ENCODE results near the gene CDCA8.
A peak's percentile ranks its signal among the peaks of the same experiment; 100 is the strongest.
"Not testable (repeated sequence)": the region's sequence is repeated elsewhere in the genome, so short reads cannot be mapped to it uniquely, and the experiment has no call there.

The CDCA8 gene

GRCh38 chr1:37670133-37670532, 22.2 kb upstream of the CDCA8 start:
- in situ Hi-C loops (cut with HindIII; ENCODE audit: low pct_ligation_motif_present, low pct_unique_long_range_greater_than_20kb, low sequenced_read_pairs) = no loop called here
- no peak for DNase-seq

DNA sequence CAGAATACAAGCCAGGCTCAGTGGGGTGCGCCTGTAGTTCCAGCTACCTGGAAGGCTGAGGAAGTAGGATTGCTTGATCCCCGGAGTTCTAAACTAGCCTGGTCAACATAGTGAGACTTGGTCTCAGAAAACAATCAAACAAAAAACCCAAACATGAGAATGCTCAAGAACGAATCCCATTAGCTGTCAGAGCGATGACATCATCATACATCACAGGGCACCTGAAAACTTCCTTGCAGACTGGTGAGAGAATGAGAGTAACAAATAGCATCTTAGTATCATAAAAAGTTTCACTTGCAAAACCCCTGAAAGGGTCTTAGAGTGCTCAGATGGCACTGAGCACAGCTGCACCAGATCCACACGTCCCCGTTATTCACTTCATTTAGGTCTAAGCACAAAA, 21.1 kb upstream of the CDCA8 start:
- DNase-seq = no peak
- in situ Hi-C loops (cut with HindIII; ENCODE audit: low pct_ligation_motif_present, low pct_unique_long_range_greater_than_20kb, low sequenced_read_pairs) = no loop called here

DNA sequence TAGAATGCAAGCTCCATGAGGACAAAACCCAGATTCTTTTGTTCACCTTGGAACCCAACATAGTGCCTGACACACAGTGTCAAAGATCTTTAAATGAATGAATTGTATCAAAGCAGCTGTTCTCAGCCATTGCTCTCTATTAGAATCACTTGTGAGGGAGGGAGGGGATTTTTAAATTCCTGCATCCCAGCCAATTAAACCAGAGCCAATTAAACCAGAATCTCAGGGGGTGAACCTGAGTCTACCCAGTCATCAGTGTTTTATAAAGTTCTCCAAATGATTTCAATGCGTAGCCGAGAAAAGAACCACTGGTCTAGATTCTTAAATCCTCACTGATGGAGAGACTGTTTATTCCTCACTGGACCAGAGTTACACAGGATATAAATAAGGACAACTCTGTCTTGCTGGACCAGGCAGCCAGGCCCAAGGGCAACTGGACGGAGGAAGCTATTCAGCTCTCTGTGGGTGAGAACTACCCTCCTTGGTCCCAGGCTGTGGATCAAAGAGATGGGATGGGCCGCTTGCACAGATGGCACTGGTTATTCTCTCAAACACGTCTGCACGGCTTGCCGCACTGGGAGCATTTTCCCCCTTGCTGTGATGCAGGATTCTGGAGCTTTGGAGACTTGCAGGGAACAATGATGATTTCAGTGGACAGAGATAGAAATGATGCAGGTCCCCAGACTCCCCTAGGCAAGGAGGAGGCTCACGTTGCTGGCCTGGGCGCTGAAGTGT, 20.0 kb upstream of the CDCA8 start:
- DNase-seq = no peak
- in situ Hi-C loops (cut with HindIII; ENCODE audit: low pct_ligation_motif_present, low pct_unique_long_range_greater_than_20kb, low sequenced_read_pairs) = no loop called here

GRCh38 chr1:37673920-37674319, 18.4 kb upstream of the CDCA8 start:
- in situ Hi-C loops (cut with HindIII; ENCODE audit: low pct_ligation_motif_present, low pct_unique_long_range_greater_than_20kb, low sequenced_read_pairs) = no loop called here
- no peak for DNase-seq

- DNase-seq = no peak
- in situ Hi-C loops (cut with HindIII; ENCODE audit: low pct_ligation_motif_present, low pct_unique_long_range_greater_than_20kb, low sequenced_read_pairs) = no loop called here
These were observed 15.8 kb upstream of the CDCA8 start for GRCh38 chr1:37676281-37677142.

DNA sequence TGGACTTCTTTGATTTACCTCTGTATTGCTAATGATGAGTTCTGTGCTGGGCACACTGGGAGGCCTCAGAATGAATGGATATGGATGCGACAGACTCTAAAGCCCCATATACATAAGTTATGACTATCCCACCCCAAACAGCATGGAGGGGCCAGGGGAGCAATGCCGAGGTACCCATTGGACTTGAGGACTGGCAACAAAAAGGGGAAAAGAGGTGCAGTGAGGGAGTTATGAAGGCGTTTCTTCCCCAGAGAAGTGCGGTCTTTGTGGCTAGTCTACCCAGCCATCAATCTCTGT, 15.2 kb upstream of the CDCA8 start:
- no peak for DNase-seq
- in situ Hi-C loops (cut with HindIII; ENCODE audit: low pct_ligation_motif_present, low pct_unique_long_range_greater_than_20kb, low sequenced_read_pairs) = no loop called here

DNA sequence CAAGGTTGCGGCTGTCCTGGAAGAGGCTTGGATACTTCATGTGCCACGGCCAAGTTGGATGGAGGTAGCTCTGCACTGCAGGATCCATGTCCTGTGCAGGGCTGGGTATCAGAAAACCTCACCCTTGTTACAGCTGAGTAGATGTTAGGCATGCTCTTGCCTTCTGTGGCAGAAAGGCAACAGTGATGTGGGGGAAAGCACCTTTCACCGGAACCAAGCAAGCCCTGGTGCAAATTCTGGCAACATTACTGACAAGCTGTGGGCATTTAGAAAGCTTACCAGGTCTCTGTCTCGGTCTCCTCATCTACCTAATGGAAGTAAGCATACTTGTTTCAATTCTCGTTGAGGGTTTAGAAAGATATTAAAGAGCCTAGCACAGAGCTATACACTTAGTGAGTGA, 14.5 kb upstream of the CDCA8 start:
- in situ Hi-C loops (cut with HindIII; ENCODE audit: low pct_ligation_motif_present, low pct_unique_long_range_greater_than_20kb, low sequenced_read_pairs) = no loop called here
- DNase-seq = no peak

DNA sequence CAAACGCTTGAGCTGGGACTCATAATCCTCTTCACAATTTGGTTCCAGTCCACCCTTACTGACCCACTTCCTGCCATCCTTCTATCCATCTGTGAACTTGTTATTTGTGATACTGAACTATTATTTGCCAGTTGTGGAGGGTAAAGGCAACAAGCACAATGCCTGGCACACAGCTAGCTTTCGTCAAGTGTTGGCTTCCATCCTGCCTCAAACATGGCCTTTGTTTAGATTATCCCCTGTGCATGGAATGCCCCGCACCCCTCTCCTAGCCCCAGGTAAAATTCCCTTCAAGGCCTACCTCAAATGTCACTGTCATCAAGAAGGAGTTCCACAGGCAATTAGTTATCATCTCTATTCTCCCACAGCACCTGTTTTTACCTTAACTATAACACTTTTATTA, 11.4 kb upstream of the CDCA8 start:
- in situ Hi-C loops (cut with HindIII; ENCODE audit: low pct_ligation_motif_present, low pct_unique_long_range_greater_than_20kb, low sequenced_read_pairs) = no loop called here
- DNase-seq = no peak

GRCh38 chr1:37682334-37682987, 9.9 kb upstream of the CDCA8 start:
- in situ Hi-C loops (cut with HindIII; ENCODE audit: low pct_ligation_motif_present, low pct_unique_long_range_greater_than_20kb, low sequenced_read_pairs) = no loop called here
- peak; percentile 56 for DNase-seq

DNA sequence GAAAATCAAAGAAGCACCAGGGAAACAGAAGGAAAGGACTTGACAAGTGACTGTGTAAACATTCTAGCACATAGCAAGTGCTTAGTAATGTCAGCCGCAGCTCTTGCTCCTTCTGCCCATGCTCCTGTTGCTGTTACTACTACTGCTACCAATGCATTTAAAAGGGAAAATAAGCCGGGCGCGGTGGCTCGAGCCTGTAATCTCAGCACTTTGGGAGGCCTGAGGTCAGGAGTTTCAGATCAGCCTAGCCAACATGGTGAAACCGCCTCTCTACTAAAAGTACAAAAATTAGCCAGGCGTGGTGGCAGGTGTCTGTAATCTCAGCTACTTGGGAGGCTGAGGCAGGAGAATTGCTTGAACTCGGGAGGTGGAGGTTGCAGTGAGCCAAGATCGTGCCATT, 8.1 kb upstream of the CDCA8 start:
- not testable (repeated sequence) for DNase-seq

GRCh38 chr1:37685722-37686121, 6.6 kb upstream of the CDCA8 start:
- no peak for DNase-seq
- in situ Hi-C loops (cut with HindIII; ENCODE audit: low pct_ligation_motif_present, low pct_unique_long_range_greater_than_20kb, low sequenced_read_pairs) = no loop called here

More for the DNA sequence above, 8.1 kb upstream of the CDCA8 start:
- in situ Hi-C loops (cut with HindIII; ENCODE audit: low pct_ligation_motif_present, low pct_unique_long_range_greater_than_20kb, low sequenced_read_pairs) = not testable (repeated sequence)

GRCh38 chr1:37687764-37688163, 4.6 kb upstream of the CDCA8 start:
- in situ Hi-C loops (cut with HindIII; ENCODE audit: low pct_ligation_motif_present, low pct_unique_long_range_greater_than_20kb, low sequenced_read_pairs); DNase-seq: not testable (repeated sequence)

DNA sequence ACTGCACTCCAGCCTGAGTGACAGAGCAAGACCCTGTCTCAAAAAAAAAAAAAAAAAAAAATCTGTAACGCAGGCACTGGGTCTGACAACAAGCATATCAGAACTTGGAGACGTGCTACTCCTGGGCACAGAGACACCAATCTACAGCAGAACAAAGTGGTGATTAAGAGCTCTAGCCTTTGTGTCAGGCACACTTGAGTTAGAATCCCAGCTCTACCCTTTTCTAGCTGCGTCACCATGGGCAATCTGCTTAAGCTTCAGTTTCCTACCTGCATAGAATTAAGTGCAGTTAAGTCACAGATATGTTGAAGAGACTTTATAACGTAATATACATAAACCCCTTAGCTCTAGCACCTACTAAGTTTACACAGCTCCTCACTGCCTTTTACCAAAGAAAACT, 3.4 kb upstream of the CDCA8 start:
- in situ Hi-C loops (cut with HindIII; ENCODE audit: low pct_ligation_motif_present, low pct_unique_long_range_greater_than_20kb, low sequenced_read_pairs) = no loop called here
- no peak for DNase-seq

DNA sequence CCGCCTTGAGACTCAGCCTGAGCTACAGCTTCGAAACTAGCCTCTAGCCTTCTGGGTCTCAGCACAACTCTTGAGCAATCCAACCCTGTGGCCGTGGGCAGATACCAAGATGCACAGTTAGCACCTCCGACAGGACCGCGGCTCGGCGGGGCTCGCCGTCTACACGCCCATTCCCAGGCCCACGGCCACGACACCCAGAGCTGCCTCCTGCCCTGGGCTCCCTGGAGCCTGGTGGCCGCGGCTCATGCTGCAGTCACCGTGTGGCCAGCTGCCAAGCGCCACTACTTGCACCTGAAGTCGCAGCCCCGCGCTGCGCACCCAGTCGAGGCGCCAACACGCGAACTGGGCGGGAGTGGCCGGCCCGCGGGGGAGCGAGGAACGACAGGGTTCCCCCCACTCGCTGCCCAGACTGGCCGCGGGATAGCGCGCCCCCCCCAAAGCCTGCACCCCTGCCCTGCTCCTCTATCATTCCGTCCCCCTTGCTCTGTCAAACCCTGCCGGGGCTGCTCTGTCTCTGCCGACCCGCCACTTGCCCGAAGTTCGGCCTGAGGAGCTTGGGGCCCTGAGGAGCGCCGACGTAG, 729 bp upstream of the CDCA8 start:
- DNase-seq = peak; percentile 26
- in situ Hi-C loops (cut with HindIII; ENCODE audit: low pct_ligation_motif_present, low pct_unique_long_range_greater_than_20kb, low sequenced_read_pairs) = no loop called here

GRCh38 chr1:37692834-37693175, 489 bp downstream of the CDCA8 start:
- DNase-seq = no peak
- in situ Hi-C loops (cut with HindIII; ENCODE audit: low pct_ligation_motif_present, low pct_unique_long_range_greater_than_20kb, low sequenced_read_pairs) = no loop called here

DNA sequence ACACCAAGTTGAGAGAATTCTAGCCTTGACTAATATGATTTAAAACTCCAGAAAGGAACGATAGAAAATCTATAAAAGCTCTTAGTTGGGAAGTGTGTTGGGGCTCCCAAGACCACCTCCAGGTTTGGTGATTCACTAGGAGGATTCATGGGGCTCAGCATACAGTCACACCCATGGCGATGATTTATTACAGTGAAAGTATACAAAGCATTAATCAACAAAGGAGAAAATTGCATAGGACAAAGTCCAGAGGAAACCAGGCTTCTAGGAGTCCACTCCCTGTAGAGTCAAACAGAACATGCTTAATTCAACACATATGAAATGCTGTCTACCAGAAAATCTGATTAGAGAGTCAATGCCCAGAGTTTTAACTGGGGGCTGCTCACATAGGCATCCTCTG, 4.8 kb downstream of the CDCA8 start:
- DNase-seq = no peak
- in situ Hi-C loops (cut with HindIII; ENCODE audit: low pct_ligation_motif_present, low pct_unique_long_range_greater_than_20kb, low sequenced_read_pairs) = no loop called here

- no peak for DNase-seq
- in situ Hi-C loops (cut with HindIII; ENCODE audit: low pct_ligation_motif_present, low pct_unique_long_range_greater_than_20kb, low sequenced_read_pairs) = no loop called here
These were observed 5.4 kb downstream of the CDCA8 start for GRCh38 chr1:37697737-37698136.

GRCh38 chr1:37699147-37699546, 6.8 kb downstream of the CDCA8 start:
- in situ Hi-C loops (cut with HindIII; ENCODE audit: low pct_ligation_motif_present, low pct_unique_long_range_greater_than_20kb, low sequenced_read_pairs) = no loop called here
- no peak for DNase-seq

- in situ Hi-C loops (cut with HindIII; ENCODE audit: low pct_ligation_motif_present, low pct_unique_long_range_greater_than_20kb, low sequenced_read_pairs) = no loop called here
These were observed 8.7 kb downstream of the CDCA8 start for GRCh38 chr1:37701051-37701450.

More at GRCh38 chr1:37701051-37701450, 8.7 kb downstream of the CDCA8 start:
- DNase-seq = no peak

All from ACHN (cell line).